ENCODE results near the gene IKBKE.

GRCh38 chr1:206526064-206526911 lies 56.0 kb downstream of the IKBKE start:
- TF ChIP-seq CTCF (IDR thresholded peaks at IDR 0.05), result no peak
- no peak for TF ChIP-seq POLR2A (IDR thresholded peaks at IDR 0.05)

Measured in suprapubic skin (tissue), 3 donors.